ENCODE measurements around the gene PML. TPM values are rescaled to one million over a fixed set of nuclear protein-coding genes. Genes with fewer than 3 reads are reported as not detected.
"Not testable (repeated sequence)": the region's sequence is repeated elsewhere in the genome, so short reads cannot be mapped to it uniquely, and the experiment has no call there.

The PML gene
- total RNA-seq, 1 experiment from 2014 or later: 8.7 TPM

DNA sequence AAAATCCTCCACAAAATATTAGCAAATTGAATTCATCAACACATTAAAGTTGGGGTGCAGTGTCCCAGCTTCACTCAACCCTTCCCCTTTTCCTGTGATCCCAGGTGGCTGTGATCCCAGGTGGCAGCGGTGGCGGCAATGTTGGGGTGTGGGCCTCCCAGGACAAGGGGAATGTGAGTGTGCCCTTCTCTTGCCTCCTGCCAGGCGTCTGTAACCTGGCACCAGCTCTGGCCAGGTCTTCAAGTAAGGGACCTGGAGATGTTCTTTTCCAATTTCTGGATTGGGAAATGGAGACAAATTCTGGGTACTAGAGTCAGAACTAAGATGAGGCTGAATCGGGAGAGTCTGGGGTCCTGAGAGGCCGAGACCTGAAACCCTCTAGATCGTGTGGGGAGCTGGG lies 67.7 kb downstream of the PML start:
- in situ Hi-C loops (cut with HindIII; ENCODE audit: low pct_unique_long_range_greater_than_20kb, low sequenced_read_pairs): no loop called here
- no peak for DNase-seq (ENCODE audit: low read depth, low spot score)

DNA sequence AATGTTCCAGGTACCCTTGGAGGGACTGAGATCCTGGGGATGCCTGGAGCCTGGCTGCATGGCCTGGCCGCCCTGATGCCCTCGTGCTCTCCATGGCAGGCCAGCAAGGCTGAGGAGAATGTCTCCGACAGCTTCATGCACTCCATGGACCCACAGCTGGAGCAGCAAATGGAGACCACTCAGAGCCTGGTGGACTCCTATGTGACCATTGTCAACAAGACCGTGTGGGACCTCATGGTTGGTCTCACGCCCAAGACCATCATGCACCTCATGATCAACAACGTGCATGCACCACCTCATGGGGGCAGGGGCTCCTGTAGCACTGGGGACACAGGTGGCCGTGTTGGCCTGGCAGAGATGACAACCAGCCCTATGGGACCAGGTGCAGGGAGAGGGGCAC lies 68.2 kb downstream of the PML start:
- DNase-seq (ENCODE audit: low read depth, low spot score): no peak
- in situ Hi-C loops (cut with HindIII; ENCODE audit: low pct_unique_long_range_greater_than_20kb, low sequenced_read_pairs): no loop called here

DNA sequence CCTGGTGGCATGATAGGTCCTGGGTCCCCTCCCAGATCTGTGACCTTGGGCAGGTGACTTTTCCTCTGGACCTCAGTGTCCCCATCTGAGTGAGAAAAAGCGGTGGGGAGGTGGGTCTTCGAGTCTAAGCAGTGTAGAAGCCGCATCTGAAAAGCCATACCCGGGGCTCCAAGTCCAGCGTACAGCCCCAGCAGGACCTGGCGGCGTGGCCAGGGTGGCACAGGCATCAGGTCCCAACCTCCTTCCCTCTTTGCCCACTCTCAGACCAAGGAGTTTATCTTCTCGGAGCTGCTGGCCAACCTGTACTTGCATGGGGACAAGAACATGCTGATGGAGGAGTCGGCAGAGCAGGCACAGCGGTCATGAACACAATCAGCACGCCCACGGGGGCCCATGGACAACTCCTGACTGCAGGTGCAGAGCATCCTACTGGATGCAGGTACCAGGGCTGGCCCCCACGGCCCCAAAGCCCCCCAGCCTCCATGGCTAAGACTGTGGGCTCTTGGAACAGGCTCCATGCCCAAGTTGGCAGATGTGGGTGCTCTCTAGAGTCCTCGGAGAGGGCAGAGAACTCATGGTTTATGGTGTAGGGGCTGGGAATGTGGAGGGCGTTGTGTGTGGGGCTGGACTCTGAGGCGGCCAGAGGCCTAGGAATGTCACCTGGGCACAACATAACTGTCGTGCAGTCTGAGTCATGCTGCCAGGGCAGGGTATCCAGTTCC lies 69.1 kb downstream of the PML start:
- in situ Hi-C loops (cut with HindIII; ENCODE audit: low pct_unique_long_range_greater_than_20kb, low sequenced_read_pairs); DNase-seq (ENCODE audit: low read depth, low spot score): not testable (repeated sequence)

DNA sequence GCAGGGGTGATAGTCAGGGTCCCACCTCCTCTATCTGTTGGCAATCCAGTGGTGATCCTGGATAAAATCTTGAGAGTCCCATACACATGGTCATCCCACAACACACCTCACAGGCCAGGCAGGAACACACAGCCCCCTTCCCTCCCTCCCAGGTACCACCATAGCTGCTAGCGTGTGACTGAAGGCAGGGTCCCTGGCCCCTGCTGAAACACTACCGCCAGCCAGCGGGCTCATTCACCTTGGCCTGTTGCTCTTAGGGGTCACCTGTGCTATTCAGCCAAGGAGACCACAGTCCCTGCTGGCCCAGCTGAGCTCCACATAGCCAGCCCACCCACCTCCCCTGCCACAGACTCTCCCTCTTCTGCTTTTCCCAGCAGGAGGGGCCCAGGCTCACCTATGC lies 69.7 kb downstream of the PML start:
- DNase-seq (ENCODE audit: low read depth, low spot score); in situ Hi-C loops (cut with HindIII; ENCODE audit: low pct_unique_long_range_greater_than_20kb, low sequenced_read_pairs): not testable (repeated sequence)

DNA sequence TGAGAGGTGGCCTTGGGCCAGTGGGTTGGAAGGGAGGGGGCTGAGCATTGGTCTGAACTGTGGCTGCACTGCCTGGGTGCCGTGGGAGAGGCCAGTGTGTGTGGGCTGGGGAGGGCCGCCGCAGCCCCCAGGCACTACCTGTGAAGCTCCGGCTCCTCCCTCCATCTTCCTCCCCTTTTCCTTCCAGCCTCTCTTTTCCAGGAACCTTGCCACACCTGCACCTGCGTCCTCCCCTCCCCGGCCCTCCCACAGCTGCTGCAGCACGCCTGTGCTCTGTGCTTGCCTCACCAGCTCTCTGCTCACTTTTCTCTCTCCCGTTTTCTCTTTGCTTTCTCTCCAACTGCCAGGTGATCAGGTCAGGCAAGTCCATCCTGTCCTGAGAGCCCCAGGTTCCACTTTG lies 70.3 kb downstream of the PML start:
- DNase-seq (ENCODE audit: low read depth, low spot score); in situ Hi-C loops (cut with HindIII; ENCODE audit: low pct_unique_long_range_greater_than_20kb, low sequenced_read_pairs): not testable (repeated sequence)

DNA sequence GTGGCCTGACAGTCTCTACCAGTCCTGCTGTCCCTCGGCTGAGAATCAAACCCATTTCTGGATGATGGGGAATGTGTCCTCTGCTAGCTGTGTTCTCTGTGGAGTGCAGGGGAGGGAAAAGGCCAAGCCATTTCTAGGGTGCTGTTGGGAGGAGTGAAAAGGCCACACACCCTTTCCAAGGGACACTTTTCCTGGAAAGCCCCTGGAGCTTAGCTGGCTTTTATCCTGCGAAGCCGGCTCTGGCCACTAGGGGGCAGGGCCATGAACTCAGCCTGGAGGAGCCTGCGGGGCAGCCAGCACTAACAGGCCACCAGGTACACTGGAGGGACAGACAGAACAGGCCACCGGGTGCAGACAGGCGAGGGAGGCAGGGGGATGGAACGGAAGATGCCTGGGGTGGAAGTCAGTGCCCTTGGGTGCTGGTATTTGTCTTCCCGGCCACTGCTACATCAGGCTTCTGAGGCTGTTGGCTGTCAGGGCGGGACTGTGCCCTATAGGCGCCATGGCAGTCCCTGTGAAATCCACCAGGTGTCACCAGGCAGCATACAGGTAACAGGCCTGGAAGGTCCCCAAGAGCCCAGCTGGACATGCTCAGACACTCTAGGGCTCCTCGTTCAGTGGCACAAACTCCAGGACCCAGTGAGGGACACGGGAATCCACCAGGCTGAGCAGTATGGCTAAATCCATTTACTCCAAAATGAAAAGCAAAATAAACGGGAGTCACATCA lies 71.3 kb downstream of the PML start:
- DNase-seq (ENCODE audit: low read depth, low spot score); in situ Hi-C loops (cut with HindIII; ENCODE audit: low pct_unique_long_range_greater_than_20kb, low sequenced_read_pairs): not testable (repeated sequence)

DNA sequence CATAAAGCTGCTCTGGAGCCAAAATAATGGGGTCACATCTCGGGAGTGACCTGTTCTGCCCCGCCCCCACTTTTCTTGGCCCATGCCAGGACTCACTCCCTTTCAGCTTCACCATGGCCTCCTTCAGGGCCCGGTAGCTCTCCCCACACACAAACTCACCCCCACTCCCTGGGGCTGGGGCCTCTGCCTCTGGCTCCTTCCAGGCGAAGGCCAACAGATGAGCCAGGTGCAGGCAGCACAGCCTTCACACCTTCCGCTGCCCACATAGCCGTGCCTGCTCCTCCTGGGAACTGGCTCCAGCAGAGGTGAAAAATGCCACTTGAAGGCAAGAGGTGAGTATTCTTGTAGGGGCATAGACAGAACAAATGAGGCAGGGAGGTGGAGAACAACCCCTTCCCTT lies 77.1 kb downstream of the PML start:
- DNase-seq (ENCODE audit: low read depth, low spot score); in situ Hi-C loops (cut with HindIII; ENCODE audit: low pct_unique_long_range_greater_than_20kb, low sequenced_read_pairs): not testable (repeated sequence)

DNA sequence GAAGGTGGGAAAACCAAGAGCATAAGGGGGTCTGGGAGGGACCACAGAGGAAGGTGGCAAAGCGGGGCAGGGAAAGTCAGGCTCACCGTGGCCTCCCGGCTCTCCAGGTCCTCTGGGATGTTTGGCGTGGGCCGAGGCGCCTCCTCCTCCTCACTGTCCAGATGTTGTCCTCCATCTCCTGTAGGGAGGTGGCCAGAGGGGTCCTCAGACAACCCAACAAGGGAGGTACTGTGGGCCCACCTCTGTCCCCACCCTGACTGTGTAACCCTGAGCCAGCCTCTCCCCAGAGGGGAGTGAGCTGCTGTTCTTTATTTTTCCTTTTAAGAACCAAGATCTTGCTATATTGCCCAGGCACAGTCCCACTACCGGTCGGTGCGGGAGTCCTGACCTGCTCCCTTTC lies 77.6 kb downstream of the PML start:
- DNase-seq (ENCODE audit: low read depth, low spot score); in situ Hi-C loops (cut with HindIII; ENCODE audit: low pct_unique_long_range_greater_than_20kb, low sequenced_read_pairs): not testable (repeated sequence)

DNA sequence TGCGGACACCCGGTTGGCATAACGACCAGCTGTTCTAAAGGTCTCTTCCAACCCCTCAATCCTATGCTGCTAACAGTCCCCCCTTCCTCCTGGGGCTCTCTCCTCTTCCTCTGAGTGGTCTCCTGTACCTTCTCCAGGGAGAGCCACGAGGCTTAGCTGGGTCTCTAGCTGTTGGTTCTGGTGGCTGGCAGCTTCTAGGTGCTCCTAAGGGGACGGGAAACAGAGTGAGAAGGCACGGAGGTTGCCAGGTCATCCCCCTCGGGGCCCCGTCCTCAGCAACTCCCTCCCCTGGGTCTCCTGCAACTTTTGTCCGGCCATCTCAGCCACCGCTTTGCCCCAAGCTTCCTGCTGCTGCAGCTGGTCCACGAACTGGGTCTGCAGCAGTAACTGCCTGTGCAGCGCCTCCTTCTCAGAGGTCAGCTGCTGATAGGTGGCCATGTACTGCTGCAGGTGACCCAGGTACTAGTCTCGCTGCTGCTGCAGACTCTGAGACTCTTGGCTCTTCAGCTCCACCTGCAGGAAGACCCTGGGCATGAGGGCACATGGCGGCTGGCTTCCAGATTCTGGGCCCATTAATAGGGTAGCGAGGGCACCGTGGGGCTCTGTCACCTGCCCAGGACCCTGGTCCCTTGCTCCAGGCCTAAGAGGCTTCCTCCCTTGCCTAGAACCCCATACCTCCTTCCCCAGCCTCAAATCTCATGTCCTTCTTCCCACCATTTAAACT lies 78.3 kb downstream of the PML start:
- DNase-seq (ENCODE audit: low read depth, low spot score); in situ Hi-C loops (cut with HindIII; ENCODE audit: low pct_unique_long_range_greater_than_20kb, low sequenced_read_pairs): not testable (repeated sequence)

DNA sequence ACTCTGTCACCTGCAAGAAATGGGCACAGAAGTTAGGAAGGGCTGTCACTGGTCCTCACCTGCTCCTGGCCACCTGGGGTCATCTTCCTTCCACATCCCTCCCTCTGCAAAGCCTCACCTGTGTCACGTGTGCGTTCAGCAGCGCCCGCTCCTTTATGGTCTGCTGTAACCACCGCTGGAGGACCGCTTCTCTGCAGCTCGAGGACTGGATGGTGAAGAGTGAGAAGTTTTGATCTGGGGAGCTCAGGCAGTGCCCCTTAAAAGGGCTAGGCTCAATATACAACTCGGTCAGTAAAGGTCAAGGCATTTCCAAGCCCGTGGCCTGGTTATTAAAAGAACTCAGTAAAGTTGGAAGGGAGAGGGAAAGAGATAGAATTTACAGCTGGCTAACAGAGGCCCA lies 81.3 kb downstream of the PML start:
- in situ Hi-C loops (cut with HindIII; ENCODE audit: low pct_unique_long_range_greater_than_20kb, low sequenced_read_pairs); DNase-seq (ENCODE audit: low read depth, low spot score): not testable (repeated sequence)

DNA sequence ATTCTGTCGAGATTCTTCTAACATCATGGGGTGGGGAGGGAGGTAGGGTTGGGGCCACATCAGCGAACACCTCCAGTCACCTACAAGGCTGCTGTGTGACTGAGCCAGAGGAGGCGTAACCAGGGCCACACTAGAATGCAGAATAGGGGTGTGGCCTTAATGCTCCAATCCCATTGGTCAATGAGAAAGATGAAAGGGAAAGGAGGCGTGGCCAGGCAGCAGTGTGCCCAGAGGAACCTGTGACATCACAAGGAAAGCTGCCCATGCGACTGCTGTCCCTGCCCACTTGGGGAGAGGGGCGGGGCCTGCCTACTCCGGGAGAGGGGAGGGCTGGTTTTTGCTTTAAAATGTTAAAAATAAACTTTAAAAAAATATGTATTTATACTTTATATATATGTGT lies 87.9 kb downstream of the PML start, which contains the start of gene GOLGA6A:
Gene GOLGA6A (minus strand): TSS at position 101 of the 400 bp plus-strand sequence. CDS start 41 bp downstream, at position 60.
- in situ Hi-C loops (cut with HindIII; ENCODE audit: low pct_unique_long_range_greater_than_20kb, low sequenced_read_pairs); DNase-seq (ENCODE audit: low read depth, low spot score): not testable (repeated sequence)

DNA sequence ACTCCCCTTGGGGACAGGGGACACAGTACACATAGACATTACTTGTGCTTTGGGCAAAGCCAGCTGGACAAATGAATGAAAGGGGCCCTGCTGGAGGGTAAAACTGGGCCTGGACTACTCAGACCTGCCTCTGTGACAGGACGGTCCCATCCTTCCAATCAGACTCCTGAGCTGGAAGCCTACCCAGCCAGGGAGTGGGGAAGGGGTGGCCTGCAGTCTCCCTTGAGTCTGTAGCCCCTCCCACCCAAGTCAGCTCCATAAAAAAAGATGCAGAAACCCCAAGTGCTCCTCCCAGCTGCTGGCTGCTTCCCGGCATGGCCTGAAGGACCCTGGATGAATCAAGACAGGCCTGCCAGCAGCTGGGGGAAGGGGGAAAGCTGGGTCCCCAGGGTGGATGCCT lies 100.1 kb downstream of the PML start:
- DNase-seq (ENCODE audit: low read depth, low spot score); in situ Hi-C loops (cut with HindIII; ENCODE audit: low pct_unique_long_range_greater_than_20kb, low sequenced_read_pairs): not testable (repeated sequence)

DNA sequence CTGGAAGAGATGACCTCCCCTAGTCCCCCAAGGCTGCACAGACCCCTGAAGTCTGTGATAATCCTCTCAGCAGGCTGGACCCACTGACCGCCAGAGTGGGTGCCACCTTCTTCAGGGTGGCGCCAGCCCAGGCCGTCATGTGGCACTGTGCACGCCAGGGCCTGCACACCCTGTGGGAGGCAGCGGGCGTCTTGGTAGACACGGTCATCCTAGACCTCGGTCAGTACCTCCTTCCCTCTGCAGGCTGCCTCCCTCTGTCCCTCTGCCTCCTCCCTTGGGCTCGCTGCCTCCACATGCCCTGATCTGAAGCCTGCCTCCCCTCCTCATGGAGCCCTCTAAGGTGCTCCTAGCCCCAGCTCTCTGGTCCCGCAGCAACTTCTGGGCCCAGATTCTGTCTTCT lies 101.1 kb downstream of the PML start:
- DNase-seq (ENCODE audit: low read depth, low spot score); in situ Hi-C loops (cut with HindIII; ENCODE audit: low pct_unique_long_range_greater_than_20kb, low sequenced_read_pairs): not testable (repeated sequence)

DNA sequence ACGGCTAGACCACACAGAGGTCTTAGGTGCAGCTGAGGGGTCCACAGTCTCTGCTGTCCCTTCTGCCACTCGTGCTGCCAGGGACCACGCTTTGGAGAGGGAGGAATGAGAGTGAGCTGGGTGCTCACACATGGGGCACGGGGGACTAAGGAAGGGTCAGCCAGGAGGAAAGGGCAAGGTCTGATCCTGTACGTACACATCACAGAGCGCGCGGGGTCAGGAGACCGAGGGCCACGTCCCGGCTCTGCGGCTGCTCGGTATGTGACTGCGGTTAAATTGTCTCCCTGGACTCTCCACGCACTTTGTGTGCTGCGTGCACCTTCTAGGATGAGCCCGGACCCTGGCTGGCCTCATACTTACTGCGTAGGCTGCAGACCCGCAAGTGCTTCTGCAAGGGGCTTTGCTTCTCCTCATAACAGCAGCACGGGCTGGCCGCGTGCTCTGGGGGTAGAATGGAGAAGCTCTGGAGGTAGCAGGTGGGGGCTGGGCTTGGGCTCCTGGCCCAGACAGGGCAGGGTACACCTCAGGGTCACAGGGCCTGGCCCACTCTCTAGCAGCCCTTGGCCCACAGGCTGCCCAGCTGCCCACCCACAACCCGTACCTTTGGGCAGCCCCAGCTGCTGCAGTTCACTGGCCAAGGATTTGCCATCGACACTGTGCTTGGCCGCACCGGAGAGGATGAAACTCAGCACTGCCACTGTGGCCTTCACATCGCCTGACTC lies 102.4 kb downstream of the PML start:
- DNase-seq (ENCODE audit: low read depth, low spot score); in situ Hi-C loops (cut with HindIII; ENCODE audit: low pct_unique_long_range_greater_than_20kb, low sequenced_read_pairs): not testable (repeated sequence)

All from SK-MEL-5 (cell line).